GM12892 (cell line): ENCODE data around the gene TBCD.

Source experiments
- DNase-seq: peaks from one replicate; pipeline ENCODE4 v3.0.0; 2011; ENCODE audit not compliant: insufficient read length
- FAIRE-seq: peaks from 2 replicates; lab custom pipeline; 2011; peaks lifted over from hg19 to GRCh38; lab: Jason Lieb, UNC
- POLR2A ChIP-seq: IDR thresholded peaks from 2 replicates; pipeline ENCODE4 v1.6.1; 2011; ENCODE audit warnings: low read depth, low read length, control low read depth
- POLR2AphosphoS5 ChIP-seq: IDR thresholded peaks from 2 replicates; pipeline ENCODE4 v1.6.1; 2011; ENCODE audit warnings: low read depth, low read length, control low read depth
- TAF1 ChIP-seq: IDR thresholded peaks from 2 replicates; pipeline ENCODE4 v1.6.1; 2011; ENCODE audit warnings: low read depth, mild to moderate bottlenecking, control low read depth, low read length, borderline replicate concordance

TBCD gene

DNA sequence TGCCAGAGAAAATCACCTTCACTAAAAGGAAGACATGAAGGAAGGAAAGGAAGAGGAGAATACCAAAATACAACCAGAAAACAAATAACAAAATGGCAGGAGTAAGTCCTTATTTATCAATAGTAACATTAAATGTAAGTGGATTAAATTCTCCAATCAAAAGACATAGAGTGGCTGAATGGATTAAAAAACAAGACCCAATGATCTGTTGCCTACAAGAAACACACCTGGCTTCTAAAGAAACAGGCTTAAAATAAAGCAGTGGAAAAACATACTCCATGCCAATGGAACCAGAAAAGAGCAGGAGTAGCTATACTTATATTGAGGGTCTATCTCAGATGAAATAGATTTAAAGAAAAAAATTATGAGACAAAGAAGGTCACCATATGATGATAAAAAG is 241.1 kb downstream of the TBCD start:
- no peak for DNase-seq
- no peak for FAIRE-seq
- TF ChIP-seq POLR2AphosphoS5: no peak
- no peak for TF ChIP-seq POLR2A
- no peak for TF ChIP-seq TAF1
